Activated B cell treated with CpG ODN at 0.5 μM for 24 hours (primary cell): ENCODE measurements around the gene UPF1. TPM values are rescaled to one million over a fixed set of nuclear protein-coding genes. Genes with fewer than 3 reads are reported as not detected.
A peak's percentile ranks its signal among the peaks of the same experiment; 100 is the strongest.
"Not testable (repeated sequence)": the region's sequence is repeated elsewhere in the genome, so short reads cannot be mapped to it uniquely, and the experiment has no call there.

Source experiments
- ATAC-seq: fragments of 200-7000 bp; cut with Tn5 transposase; one replicate; pipeline ENCODE4 v1.10.0; 2021; ENCODE audit warnings: low read depth, mild to moderate bottlenecking, moderate library complexity
- CTCF ChIA-PET: fragments of 350-600 bp; sonication (Branson Sonifier 250); formaldehyde crosslinking; loops from one replicate; lab custom pipeline; 2021; ENCODE audit warnings: antibody characterized with exemption; lab: Charles Lee
- POLR2A ChIA-PET: fragments of 350-600 bp; sonication (Branson Sonifier 250); formaldehyde crosslinking; loops from one replicate; lab custom pipeline; 2021; ENCODE audit warnings: antibody characterized with exemption; lab: Charles Lee
- DNase-seq: peaks from one replicate; pipeline ENCODE4 v3.0.0; 2022
- H3K27ac Mint-ChIP-seq: one replicate; pipeline ENCODE4 v1.8.0; 2020; ENCODE audit warnings: mixed read lengths
- H3K27me3 Mint-ChIP-seq: one replicate; pipeline ENCODE4 v1.8.0; 2021; ENCODE audit warnings: mixed read lengths
- H3K36me3 Mint-ChIP-seq: one replicate; pipeline ENCODE4 v1.8.0; 2021; ENCODE audit warnings: low read depth, mixed read lengths
- H3K4me1 Mint-ChIP-seq: one replicate; pipeline ENCODE4 v1.8.0; 2021; ENCODE audit warnings: mixed read lengths
- H3K4me3 Mint-ChIP-seq: one replicate; pipeline ENCODE4 v1.8.0; 2020; ENCODE audit warnings: mild to moderate bottlenecking, mixed read lengths
- H3K9me3 Mint-ChIP-seq: one replicate; pipeline ENCODE4 v1.8.0; 2020; ENCODE audit warnings: mixed read lengths
- intact Hi-C: fragments of 100-400 bp; cut with micrococcal nuclease; formaldehyde crosslinking; loops from one replicate; pipeline ENCODE4 v1.15.1; 2024
- total RNA-seq: library from RNA; stranded (reverse); gene quantifications from 2 replicates; pipeline ENCODE4 v1.2.3, GENCODE V29; 2022
- TF ChIP-seq, protein P1 (sequence below): fragments of 200-600 bp; IDR thresholded peaks from one replicate; pipeline ENCODE4 v1.8.0; 2022; ENCODE audit warnings: antibody characterized with exemption, mild to moderate bottlenecking

Gene UPF1
- total RNA-seq, 1 donor from 2014 or later = 107 TPM

DNA sequence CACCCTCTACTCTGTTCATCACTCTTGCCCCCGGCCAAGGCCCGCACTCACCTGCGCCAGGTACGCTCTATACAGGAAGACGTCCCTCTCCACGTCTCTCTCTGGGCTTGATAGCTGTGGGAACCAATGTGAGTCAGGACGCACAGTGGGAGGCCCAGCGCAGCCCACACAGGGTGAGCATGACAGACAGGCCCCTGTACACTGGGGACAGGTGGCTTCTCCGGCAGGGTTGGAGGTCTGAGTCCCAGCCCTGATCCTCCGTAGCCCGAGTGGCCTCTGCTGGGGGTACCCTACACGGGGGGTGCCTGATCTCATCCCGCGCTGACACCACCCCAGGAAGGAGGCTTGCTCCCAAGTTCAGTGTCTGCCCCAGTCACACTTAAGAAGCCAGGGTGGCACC is 81.2 kb downstream of the UPF1 start:
- H3K27ac Mint-ChIP-seq = no peak overlapping the region
- H3K27me3 Mint-ChIP-seq = no peaks in the 10 kb centered on the region
- TF ChIP-seq, protein P1, sequence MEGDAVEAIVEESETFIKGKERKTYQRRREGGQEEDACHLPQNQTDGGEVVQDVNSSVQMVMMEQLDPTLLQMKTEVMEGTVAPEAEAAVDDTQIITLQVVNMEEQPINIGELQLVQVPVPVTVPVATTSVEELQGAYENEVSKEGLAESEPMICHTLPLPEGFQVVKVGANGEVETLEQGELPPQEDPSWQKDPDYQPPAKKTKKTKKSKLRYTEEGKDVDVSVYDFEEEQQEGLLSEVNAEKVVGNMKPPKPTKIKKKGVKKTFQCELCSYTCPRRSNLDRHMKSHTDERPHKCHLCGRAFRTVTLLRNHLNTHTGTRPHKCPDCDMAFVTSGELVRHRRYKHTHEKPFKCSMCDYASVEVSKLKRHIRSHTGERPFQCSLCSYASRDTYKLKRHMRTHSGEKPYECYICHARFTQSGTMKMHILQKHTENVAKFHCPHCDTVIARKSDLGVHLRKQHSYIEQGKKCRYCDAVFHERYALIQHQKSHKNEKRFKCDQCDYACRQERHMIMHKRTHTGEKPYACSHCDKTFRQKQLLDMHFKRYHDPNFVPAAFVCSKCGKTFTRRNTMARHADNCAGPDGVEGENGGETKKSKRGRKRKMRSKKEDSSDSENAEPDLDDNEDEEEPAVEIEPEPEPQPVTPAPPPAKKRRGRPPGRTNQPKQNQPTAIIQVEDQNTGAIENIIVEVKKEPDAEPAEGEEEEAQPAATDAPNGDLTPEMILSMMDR = no peak
- ATAC-seq (no peak), DNase-seq (no peak)
- H3K9me3 Mint-ChIP-seq = no peaks in the 10 kb centered on the region
- ChIA-PET POLR2A (no interaction called here), CTCF (no interaction called here)
- no peak overlapping the region for H3K4me3 Mint-ChIP-seq
- H3K4me1 Mint-ChIP-seq = peaks cover 21% of the 10 kb centered on the region
- intact Hi-C loops = loop anchor here (10.0 kb wide), 1 partner anchor 222 kb away; the partner anchor contains the start of gene TMEM161A
- peaks cover 53% of the 10 kb centered on the region for H3K36me3 Mint-ChIP-seq

DNA sequence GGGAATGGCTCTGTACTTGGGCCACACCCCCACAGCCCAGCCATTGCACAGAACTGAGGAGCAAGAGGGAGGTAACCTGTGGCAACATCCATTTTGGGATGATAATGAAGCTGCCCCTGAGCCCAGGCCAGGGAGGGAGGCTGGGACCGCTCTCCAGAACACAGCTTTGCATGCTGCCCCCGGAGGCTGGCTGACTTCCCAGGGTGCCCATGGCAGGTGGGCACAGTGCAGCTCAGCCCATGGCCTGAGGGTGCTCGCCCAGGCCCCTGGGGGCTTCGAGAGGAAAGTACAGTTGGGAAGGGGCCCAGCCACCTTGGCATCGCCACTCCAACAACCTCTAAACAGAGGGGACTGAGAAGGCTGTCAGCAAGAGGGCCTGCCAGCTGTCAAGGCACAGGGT is 81.7 kb downstream of the UPF1 start:
- H3K4me3 Mint-ChIP-seq = no peak overlapping the region
- H3K4me1 Mint-ChIP-seq = peaks cover 25% of the 10 kb centered on the region
- TF ChIP-seq, protein P1 = no peak
- ChIA-PET CTCF (no interaction called here), POLR2A (no interaction called here)
- no peak for ATAC-seq
- H3K9me3 Mint-ChIP-seq = no peaks in the 10 kb centered on the region
- H3K36me3 Mint-ChIP-seq = peaks cover 52% of the 10 kb centered on the region
- intact Hi-C loops = loop anchor here (10.0 kb wide), 1 partner anchor 221 kb away; the partner anchor contains the start of gene TMEM161A
- no peak for DNase-seq
- no peaks in the 10 kb centered on the region for H3K27me3 Mint-ChIP-seq
- H3K27ac Mint-ChIP-seq = no peak overlapping the region

DNA sequence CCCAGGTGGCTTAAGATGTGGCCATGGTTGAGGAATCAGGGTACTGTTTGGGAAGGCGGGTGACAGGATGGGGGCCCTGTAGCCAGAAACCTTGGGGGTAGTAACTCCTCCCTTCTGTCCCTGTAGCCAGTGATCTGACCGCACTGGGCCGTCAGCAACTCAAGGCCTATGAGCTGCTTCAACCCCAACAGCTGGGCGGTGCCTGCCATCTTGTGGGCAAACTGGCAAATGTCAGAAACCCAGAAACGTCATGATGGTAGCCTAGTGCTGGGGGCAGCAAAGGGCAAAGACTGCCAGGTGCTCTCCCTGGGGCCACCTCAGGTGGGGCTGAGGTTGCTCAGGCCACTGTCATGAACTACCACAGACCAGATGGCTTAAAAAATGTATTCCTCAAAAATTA is 83.9 kb downstream of the UPF1 start:
- ChIA-PET POLR2A (no interaction called here), CTCF (interaction anchor here (1.0 kb wide), 1 partner anchor 465 kb away, joined by 3 read pairs; no protein-coding TSS in a partner anchor)
- H3K4me1 Mint-ChIP-seq = peaks cover 44% of the 10 kb centered on the region
- no peak overlapping the region for H3K27ac Mint-ChIP-seq
- H3K9me3 Mint-ChIP-seq = no peaks in the 10 kb centered on the region
- DNase-seq (no peak), ATAC-seq (no peak)
- H3K36me3 Mint-ChIP-seq = peaks cover 49% of the 10 kb centered on the region
- H3K4me3 Mint-ChIP-seq = no peak overlapping the region
- TF ChIP-seq, protein P1 = no peak
- intact Hi-C loops = loop anchor here (5.0 to 10.0 kb wide), 5 partner anchors 147 to 328 kb away; partner anchors contain the start of genes CRTC1, REX1BD, SLC25A42 and TMEM161A
- H3K27me3 Mint-ChIP-seq = no peaks in the 10 kb centered on the region

DNA sequence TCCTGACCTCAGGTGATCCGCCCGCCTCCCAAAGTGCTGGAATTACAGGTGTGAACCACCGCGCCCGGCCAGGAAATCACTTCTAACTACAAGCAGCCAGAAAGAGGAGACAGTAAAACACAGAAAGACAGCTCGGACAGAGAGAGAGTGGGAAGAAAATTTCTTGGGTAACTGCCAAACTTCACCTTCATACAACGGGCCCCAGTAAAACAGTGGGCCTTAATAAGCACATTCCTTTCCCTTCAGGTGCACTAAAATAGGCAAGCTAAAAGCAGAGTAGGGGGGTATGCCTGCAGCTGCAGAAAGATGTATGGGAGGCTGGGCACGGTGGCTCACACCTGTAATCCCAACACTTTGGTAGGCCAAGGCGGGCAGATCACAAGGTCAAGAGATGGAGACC is 85.8 kb downstream of the UPF1 start:
- intact Hi-C loops = loop anchor here (5.0 to 10.0 kb wide), 5 partner anchors 145 to 330 kb away; partner anchors contain the start of genes CRTC1, REX1BD, SLC25A42 and TMEM161A
- H3K27me3 Mint-ChIP-seq, ATAC-seq, H3K27ac Mint-ChIP-seq, DNase-seq, H3K9me3 Mint-ChIP-seq, POLR2A ChIA-PET, CTCF ChIA-PET: not testable (repeated sequence)
- Mint-ChIP-seq H3K4me1 (peaks cover 49% of the 10 kb centered on the region), H3K4me3 (peak overlapping the region; percentile 52), H3K36me3 (peaks cover 56% of the 10 kb centered on the region)

Other genes with a start within 250 kb of the UPF1 start
- 83.7 and 85.9 TPM in 2 replicates for gene REX1BD, start 243.2 kb upstream of the UPF1 start, total RNA-seq
- not detected in 2 replicates for gene CRLF1, start 225.2 kb upstream of the UPF1 start, total RNA-seq
- 0.64 TPM in 1 of 2 replicates, not detected in the other for gene TMEM59L, start 219.1 kb upstream of the UPF1 start, total RNA-seq
- gene KLHL26, start 194.9 kb upstream of the UPF1 start, total RNA-seq = 10.9 and 11.3 TPM in 2 replicates
- 13.1 and 15.5 TPM in 2 replicates for gene CRTC1, start 148.3 kb upstream of the UPF1 start, total RNA-seq
- gene COMP, start 40.7 kb upstream of the UPF1 start, total RNA-seq = 0.10 and 0.16 TPM in 2 replicates
- not detected in 2 replicates for gene CERS1, start 64.2 kb downstream of the UPF1 start, total RNA-seq
- gene COPE, start 87.4 kb downstream of the UPF1 start, total RNA-seq = 182 and 253 TPM in 2 replicates
- gene DDX49, start 87.8 kb downstream of the UPF1 start, total RNA-seq = 49.0 and 53.6 TPM in 2 replicates
- 1.9 and 2.3 TPM in 2 replicates for gene HOMER3, start 109.3 kb downstream of the UPF1 start, total RNA-seq
- gene SUGP2, start 201.6 kb downstream of the UPF1 start, total RNA-seq = 121 and 122 TPM in 2 replicates
- 33.3 and 37.9 TPM in 2 replicates for gene ARMC6, start 201.6 kb downstream of the UPF1 start, total RNA-seq
- 14.2 and 17.5 TPM in 2 replicates for gene SLC25A42, start 232.0 kb downstream of the UPF1 start, total RNA-seq